HepG2 (cell line): ENCODE measurements around the gene PMEL. TPM values are rescaled to one million over a fixed set of nuclear protein-coding genes. Genes with fewer than 3 reads are reported as not detected.

ENCODE experiments used
- ATAC-seq: fragments of 200-7000 bp; cut with Tn5 transposase; 3 replicates; pipeline ENCODE4 v1.9.1; 2020; ENCODE audit warnings: mild to moderate bottlenecking, moderate library complexity
- BruUV-seq: library from RNA; stranded (reverse); fragments of 400-500 nt; replicated peaks from 2 replicates; lab custom pipeline; 2021; lab: Mats Ljungman, UMichigan
- CTCF ChIA-PET: fragments of 300-600 bp; formaldehyde crosslinking; extraction: SDS; loops from one replicate; lab custom pipeline; 2021; ENCODE audit warnings: low total read pairs, inconsistent platforms, low intra/inter-chr PET ratio; lab: Yijun Ruan, JAX
- POLR2A ChIA-PET: fragments of 350-600 bp; sonication (Branson Sonifier 250); formaldehyde crosslinking; loops from one replicate; lab custom pipeline; 2020; ENCODE audit warnings: antibody characterized with exemption, inconsistent platforms; lab: Yijun Ruan, JAX
- DNase-seq: peaks from one replicate; pipeline ENCODE4 v3.0.0-alpha.2; 2015; ENCODE audit warnings: low spot score
- FAIRE-seq: peaks from 3 replicates; lab custom pipeline; 2011; peaks lifted over from hg19 to GRCh38; lab: Jason Lieb, UNC
- H2AFZ ChIP-seq: one replicate; pipeline ENCODE4 v1.6.1; 2011; ENCODE audit warnings: low read length, inconsistent platforms
- H3K27ac ChIP-seq: fragments of 300-600 bp; 3 replicates; pipeline ENCODE4 v1.8.0; 2011; ENCODE audit warnings: mixed run types, mild to moderate bottlenecking, mixed read lengths, low read length, inconsistent platforms; ENCODE audit not compliant: insufficient read depth; ENCODE audit errors: extremely low read length
- H3K27me3 ChIP-seq, 2 experiments: fragments of 200-600 bp in 1 of 2; 2 replicates in 1 of 2; 3 replicates in 1 of 2; pipeline versions ENCODE4 v1.6.0 to v1.8.0; 2011; ENCODE audit warnings: low read length in 2 of 2, mild to moderate bottlenecking in 2 of 2, moderate library complexity in 2 of 2, inconsistent platforms in 1 of 2; ENCODE audit not compliant: insufficient read depth in 2 of 2, control insufficient read depth in 1 of 2
- H3K36me3 ChIP-seq, 2 experiments: fragments of 200-600 bp in 1 of 2; replicated peaks in 1 of 2; 2 replicates in 1 of 2; 3 replicates in 1 of 2; pipeline versions ENCODE4 v1.5.1 to v1.8.0; 2011; ENCODE audit warnings: low read length in 2 of 2, inconsistent platforms in 1 of 2; ENCODE audit not compliant: insufficient read depth in 2 of 2, control insufficient read depth in 1 of 2
- H3K4me1 ChIP-seq: 2 replicates; pipeline ENCODE4 v1.5.1; 2012; ENCODE audit warnings: low read length, inconsistent platforms; ENCODE audit not compliant: insufficient read depth
- H3K4me2 ChIP-seq: 2 replicates; pipeline ENCODE4 v1.6.0; 2011; ENCODE audit warnings: low read depth, low read length, inconsistent platforms
- H3K4me3 ChIP-seq, 3 experiments: fragments of 200-600 bp in 1 of 3; sonication (generic), shearing (Covaris generic) in 1 of 3; replicated peaks in 1 of 3; 2 replicates each; pipeline ENCODE4 v1.5.1; 2011 to 2016; ENCODE audit warnings: low read length in 3 of 3, inconsistent platforms in 2 of 3, low read depth in 2 of 3, mild to moderate bottlenecking in 2 of 3, control low read depth in 1 of 3, mixed read lengths in 1 of 3; ENCODE audit not compliant: insufficient read depth in 1 of 3
- H3K79me2 ChIP-seq: one replicate; pipeline ENCODE4 v1.6.1; 2011; ENCODE audit warnings: low read length, inconsistent platforms; ENCODE audit not compliant: insufficient read depth
- H3K9ac ChIP-seq: 2 replicates; pipeline ENCODE4 v1.6.0; 2011; ENCODE audit warnings: mild to moderate bottlenecking, low read depth, low read length, inconsistent platforms; ENCODE audit not compliant: insufficient read depth
- H3K9me3 ChIP-seq: 2 replicates; pipeline ENCODE4 v1.5.1; 2012; ENCODE audit warnings: mild to moderate bottlenecking, low read length
- H4K20me1 ChIP-seq: 2 replicates; pipeline ENCODE4 v1.6.0; 2011; ENCODE audit warnings: inconsistent platforms, mild to moderate bottlenecking, low read length, moderate library complexity; ENCODE audit not compliant: insufficient read depth
- FOXA3 ChIP-seq: IDR thresholded peaks from 2 replicates; pipeline ENCODE4 v1.6.1; 2016; ENCODE audit warnings: missing genetic modification reagents, missing compliant biosample characterization
- KAT8 ChIP-seq: IDR thresholded peaks from 2 replicates; pipeline ENCODE4 v1.6.1; 2016; ENCODE audit warnings: missing genetic modification reagents, missing compliant biosample characterization
- RBM22 ChIP-seq: fragments of 200-400 bp; formaldehyde crosslinking; optimal IDR thresholded peaks from 2 replicates; pipeline ENCODE3; 2017; ENCODE audit warnings: mild to moderate bottlenecking, low read length, moderate library complexity
- THAP11 ChIP-seq: IDR thresholded peaks from 2 replicates; pipeline ENCODE4 v1.6.1; 2016; ENCODE audit warnings: missing biosample characterization, missing genetic modification reagents
- XBP1 ChIP-seq: sonication (generic); formaldehyde crosslinking; IDR thresholded peaks from 2 replicates; pipeline ENCODE4 v1.5.0; 2020; ENCODE audit warnings: missing genetic modification reagents
- ZNF230 ChIP-seq: sonication (generic); formaldehyde crosslinking; IDR thresholded peaks from 2 replicates; pipeline ENCODE4 v1.4.0; 2020; ENCODE audit warnings: mild to moderate bottlenecking, missing genetic modification reagents
- ZNF572 ChIP-seq: sonication (generic); formaldehyde crosslinking; IDR thresholded peaks from 2 replicates; pipeline ENCODE4 v1.5.1; 2020; ENCODE audit warnings: mild to moderate bottlenecking, missing genetic modification reagents
- WGBS: methylation state at CpG from one replicate; pipeline ENCODE4 v1.1.6; 2017; ENCODE audit warnings: low lambda C conversion rate; 5-methylcytosine and 5-hydroxymethylcytosine counted together
- in situ Hi-C: cut with HindIII; loops from 2 replicates; pipeline ENCODE4 v1.10.0; 2017; ENCODE audit warnings: low pct_unique_long_range_greater_than_20kb; ENCODE audit not compliant: extremely low pct_ligation_motif_present
- intact Hi-C: fragments of 100-400 bp; cut with micrococcal nuclease; formaldehyde crosslinking; loops from one replicate; pipeline ENCODE4 v1.10.0; 2022; ENCODE audit not compliant: unreplicated experiment
- polyA plus RNA-seq, 8 experiments: library from polyadenylated mRNA; depleted of rRNA in 3 of 8; stranded (reverse) in 7 of 8; unstranded in 1 of 8; fragments of >200 nt; fragmentation: Illumina TruSeq in 4 of 8; extraction: Trizol in 4 of 8; gene quantifications; 2 replicates each; pipeline versions ENCODE4 v1.2.1 to v1.2.3, GENCODE V29; 2011 to 2016; ENCODE audit warnings: low read depth in 4 of 8, missing spikeins in 1 of 8, mixed read lengths in 1 of 8; ENCODE audit not compliant: insufficient read depth in 1 of 8
- total RNA-seq, 5 experiments: library from RNA; depleted of rRNA; stranded (reverse); fragments of >200 nt; fragmentation: Illumina TruSeq; extraction: Trizol; gene quantifications; 2 replicates each; pipeline ENCODE4 v1.2.3, GENCODE V29; 2016; ENCODE audit warnings: low read depth in 1 of 5
- TF ChIP-seq, protein P1 (sequence below): sonication (generic); formaldehyde crosslinking; IDR thresholded peaks from 2 replicates; pipeline ENCODE4 v1.5.0; 2020; ENCODE audit warnings: mild to moderate bottlenecking, missing genetic modification reagents, borderline replicate concordance
- TF ChIP-seq, protein P2 (sequence below): sonication (generic); formaldehyde crosslinking; IDR thresholded peaks from 2 replicates; pipeline ENCODE4 v1.4.0; 2020; ENCODE audit warnings: missing genetic modification reagents
- TF ChIP-seq, protein P3 (sequence below): sonication (generic); formaldehyde crosslinking; IDR thresholded peaks from 2 replicates; pipeline ENCODE4 v1.4.0; 2020; ENCODE audit warnings: missing genetic modification reagents
- TF ChIP-seq, protein P4 (sequence below): sonication (generic); formaldehyde crosslinking; IDR thresholded peaks from 2 replicates; pipeline ENCODE4 v1.8.1; 2023; ENCODE audit warnings: mild to moderate bottlenecking, missing genetic modification reagents

The PMEL gene
- total and polyA plus RNA-seq, 2 of the 13 experiments (the other 11 are each of a cell fraction or from before 2014, with no cell fraction given), result 0.49 to 3.3 TPM

DNA sequence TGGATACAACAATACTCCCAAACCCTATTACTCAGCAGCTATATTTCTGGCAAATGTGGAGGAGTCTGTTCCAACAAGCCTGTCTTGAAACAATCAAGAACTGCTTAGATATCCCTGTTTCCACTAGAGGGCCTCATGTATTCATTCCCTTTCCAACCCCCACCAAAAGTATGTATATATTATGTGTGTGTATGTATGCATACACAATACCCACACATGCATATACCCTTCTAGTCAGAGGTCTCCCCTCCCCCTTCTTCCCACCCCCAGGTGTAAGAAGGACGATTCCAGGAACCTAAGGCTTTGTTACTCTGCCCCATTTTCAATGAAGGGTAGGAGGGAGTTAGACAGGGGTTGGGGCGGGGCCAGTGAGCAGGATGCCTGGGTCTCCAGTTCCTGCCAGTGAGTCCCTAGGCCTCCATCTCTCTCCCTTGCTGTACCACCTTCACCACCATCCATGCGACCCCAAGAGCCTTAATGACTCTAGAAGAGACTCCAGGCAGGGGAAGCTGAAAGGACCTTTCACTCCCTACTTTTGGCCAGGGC, 35.0 kb downstream of the PMEL start, which contains the start of gene DGKA:
Gene DGKA, plus strand, starts transcription at position 392 of the 546 bp plus-strand sequence. CDS start 5,342 bp downstream, outside the sequence.
- Histone ChIP-seq H3K9ac (peak within 1 kb of the TSS; percentile 61), H3K9me3 (no peaks in the 10 kb centered on the region), H3K36me3 (no peaks in the 10 kb centered on the region), H3K27ac (peak within 1 kb of the TSS; percentile 42), H3K27me3 (peaks cover 0 to 11% of the 10 kb centered on the region in 2 experiments; a peak in 1 of 5 replicates), H2AFZ (no peak within 1 kb of the TSS), H3K79me2 (peaks cover 20% of the 10 kb centered on the region), H4K20me1 (no peaks in the 10 kb centered on the region), H3K4me3 (peak within 1 kb of the TSS; percentile 70 to 80 (median 80)), H3K4me2 (peak within 1 kb of the TSS; percentile 97), H3K4me1 (peaks cover 52% of the 10 kb centered on the region)
- ChIA-PET POLR2A (interaction anchor here (0.6 to 10.5 kb wide), 9 partner anchors 22 to 173 kb away, joined by 3 to 108 read pairs (median 4); partner anchors contain the start of genes DNAJC14, ORMDL2, PA2G4 and RAB5B), CTCF (interaction anchor here (1.5 kb wide), 1 partner anchor 9 kb away, joined by 5 read pairs; no protein-coding TSS in a partner anchor)
- in situ Hi-C loops (no loop called here), intact Hi-C loops (loop anchor here (1.0 to 5.0 kb wide), 2 partner anchors 110 to 194 kb away; partner anchors contain the start of gene RPS26)
- 29% methylated on average over 3 of the region's 3 CpGs for WGBS
- BruUV-seq, result no TSS peak
- peak; percentile 36 for ATAC-seq
- DNase-seq, result peak; percentile 65
- peak; percentile 56 for FAIRE-seq
- peak; percentile 20; the same call in 1 of the 2 replicates for TF ChIP-seq FOXA3 (CRISPR knock-in tag)
- no peak for TF ChIP-seq XBP1 (CRISPR knock-in tag)
- TF ChIP-seq, protein P1, sequence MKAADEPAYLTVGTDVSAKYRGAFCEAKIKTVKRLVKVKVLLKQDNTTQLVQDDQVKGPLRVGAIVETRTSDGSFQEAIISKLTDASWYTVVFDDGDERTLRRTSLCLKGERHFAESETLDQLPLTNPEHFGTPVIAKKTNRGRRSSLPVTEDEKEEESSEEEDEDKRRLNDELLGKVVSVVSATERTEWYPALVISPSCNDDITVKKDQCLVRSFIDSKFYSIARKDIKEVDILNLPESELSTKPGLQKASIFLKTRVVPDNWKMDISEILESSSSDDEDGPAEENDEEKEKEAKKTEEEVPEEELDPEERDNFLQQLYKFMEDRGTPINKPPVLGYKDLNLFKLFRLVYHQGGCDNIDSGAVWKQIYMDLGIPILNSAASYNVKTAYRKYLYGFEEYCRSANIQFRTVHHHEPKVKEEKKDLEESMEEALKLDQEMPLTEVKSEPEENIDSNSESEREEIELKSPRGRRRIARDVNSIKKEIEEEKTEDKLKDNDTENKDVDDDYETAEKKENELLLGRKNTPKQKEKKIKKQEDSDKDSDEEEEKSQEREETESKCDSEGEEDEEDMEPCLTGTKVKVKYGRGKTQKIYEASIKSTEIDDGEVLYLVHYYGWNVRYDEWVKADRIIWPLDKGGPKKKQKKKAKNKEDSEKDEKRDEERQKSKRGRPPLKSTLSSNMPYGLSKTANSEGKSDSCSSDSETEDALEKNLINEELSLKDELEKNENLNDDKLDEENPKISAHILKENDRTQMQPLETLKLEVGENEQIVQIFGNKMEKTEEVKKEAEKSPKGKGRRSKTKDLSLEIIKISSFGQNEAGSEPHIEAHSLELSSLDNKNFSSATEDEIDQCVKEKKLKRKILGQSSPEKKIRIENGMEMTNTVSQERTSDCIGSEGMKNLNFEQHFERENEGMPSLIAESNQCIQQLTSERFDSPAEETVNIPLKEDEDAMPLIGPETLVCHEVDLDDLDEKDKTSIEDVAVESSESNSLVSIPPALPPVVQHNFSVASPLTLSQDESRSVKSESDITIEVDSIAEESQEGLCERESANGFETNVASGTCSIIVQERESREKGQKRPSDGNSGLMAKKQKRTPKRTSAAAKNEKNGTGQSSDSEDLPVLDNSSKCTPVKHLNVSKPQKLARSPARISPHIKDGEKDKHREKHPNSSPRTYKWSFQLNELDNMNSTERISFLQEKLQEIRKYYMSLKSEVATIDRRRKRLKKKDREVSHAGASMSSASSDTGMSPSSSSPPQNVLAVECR (CRISPR knock-in tag), result peak; percentile 25; the same call in 1 of the 2 replicates
- TF ChIP-seq RBM22, result no peak
- TF ChIP-seq, protein P2, sequence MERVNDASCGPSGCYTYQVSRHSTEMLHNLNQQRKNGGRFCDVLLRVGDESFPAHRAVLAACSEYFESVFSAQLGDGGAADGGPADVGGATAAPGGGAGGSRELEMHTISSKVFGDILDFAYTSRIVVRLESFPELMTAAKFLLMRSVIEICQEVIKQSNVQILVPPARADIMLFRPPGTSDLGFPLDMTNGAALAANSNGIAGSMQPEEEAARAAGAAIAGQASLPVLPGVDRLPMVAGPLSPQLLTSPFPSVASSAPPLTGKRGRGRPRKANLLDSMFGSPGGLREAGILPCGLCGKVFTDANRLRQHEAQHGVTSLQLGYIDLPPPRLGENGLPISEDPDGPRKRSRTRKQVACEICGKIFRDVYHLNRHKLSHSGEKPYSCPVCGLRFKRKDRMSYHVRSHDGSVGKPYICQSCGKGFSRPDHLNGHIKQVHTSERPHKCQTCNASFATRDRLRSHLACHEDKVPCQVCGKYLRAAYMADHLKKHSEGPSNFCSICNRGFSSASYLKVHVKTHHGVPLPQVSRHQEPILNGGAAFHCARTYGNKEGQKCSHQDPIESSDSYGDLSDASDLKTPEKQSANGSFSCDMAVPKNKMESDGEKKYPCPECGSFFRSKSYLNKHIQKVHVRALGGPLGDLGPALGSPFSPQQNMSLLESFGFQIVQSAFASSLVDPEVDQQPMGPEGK, result peak; percentile 63
- TF ChIP-seq, protein P3, sequence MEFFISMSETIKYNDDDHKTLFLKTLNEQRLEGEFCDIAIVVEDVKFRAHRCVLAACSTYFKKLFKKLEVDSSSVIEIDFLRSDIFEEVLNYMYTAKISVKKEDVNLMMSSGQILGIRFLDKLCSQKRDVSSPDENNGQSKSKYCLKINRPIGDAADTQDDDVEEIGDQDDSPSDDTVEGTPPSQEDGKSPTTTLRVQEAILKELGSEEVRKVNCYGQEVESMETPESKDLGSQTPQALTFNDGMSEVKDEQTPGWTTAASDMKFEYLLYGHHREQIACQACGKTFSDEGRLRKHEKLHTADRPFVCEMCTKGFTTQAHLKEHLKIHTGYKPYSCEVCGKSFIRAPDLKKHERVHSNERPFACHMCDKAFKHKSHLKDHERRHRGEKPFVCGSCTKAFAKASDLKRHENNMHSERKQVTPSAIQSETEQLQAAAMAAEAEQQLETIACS (CRISPR knock-in tag), result no peak
- TF ChIP-seq, protein P4, sequence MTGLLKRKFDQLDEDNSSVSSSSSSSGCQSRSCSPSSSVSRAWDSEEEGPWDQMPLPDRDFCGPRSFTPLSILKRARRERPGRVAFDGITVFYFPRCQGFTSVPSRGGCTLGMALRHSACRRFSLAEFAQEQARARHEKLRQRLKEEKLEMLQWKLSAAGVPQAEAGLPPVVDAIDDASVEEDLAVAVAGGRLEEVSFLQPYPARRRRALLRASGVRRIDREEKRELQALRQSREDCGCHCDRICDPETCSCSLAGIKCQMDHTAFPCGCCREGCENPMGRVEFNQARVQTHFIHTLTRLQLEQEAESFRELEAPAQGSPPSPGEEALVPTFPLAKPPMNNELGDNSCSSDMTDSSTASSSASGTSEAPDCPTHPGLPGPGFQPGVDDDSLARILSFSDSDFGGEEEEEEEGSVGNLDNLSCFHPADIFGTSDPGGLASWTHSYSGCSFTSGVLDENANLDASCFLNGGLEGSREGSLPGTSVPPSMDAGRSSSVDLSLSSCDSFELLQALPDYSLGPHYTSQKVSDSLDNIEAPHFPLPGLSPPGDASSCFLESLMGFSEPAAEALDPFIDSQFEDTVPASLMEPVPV (CRISPR knock-in tag), result no peak
- TF ChIP-seq THAP11 (CRISPR knock-in tag), result 0 out of 2 replicates have a peak, but pooled peaks have one; percentile 11
- TF ChIP-seq ZNF230, result no peak
- 0 out of 2 replicates have a peak, but pooled peaks have one; percentile 62 for TF ChIP-seq ZNF572 (CRISPR knock-in tag)
- 0 out of 2 replicates have a peak, but pooled peaks have one; percentile 32 for TF ChIP-seq KAT8 (CRISPR knock-in tag)
